Lung (tissue), 12 donors: ENCODE measurements around the gene FHL2. TPM values are rescaled to one million over a fixed set of nuclear protein-coding genes. Genes with fewer than 3 reads are reported as not detected.

Experiments
- ATAC-seq: fragments of 200-7000 bp; cut with Tn5 transposase; one replicate; pipeline ENCODE4 v1.9.1; 2020; ENCODE audit warnings: moderate number of reproducible peaks; ENCODE audit not compliant: insufficient read depth, low FRiP score
- DNase-seq, 3 donors: peaks; one replicate each; pipeline ENCODE4 v3.0.0-alpha.2; 2013 to 2017
- H3K27ac ChIP-seq, 2 donors: one replicate each; pipeline ENCODE4 v1.5.1; 2013; ENCODE audit warnings: mild to moderate bottlenecking in 2 of 2, moderate library complexity in 2 of 2, control low read depth in 1 of 2, inconsistent platforms in 1 of 2, low read depth in 1 of 2, low read length in 1 of 2
- H3K27me3 ChIP-seq, 3 donors: one replicate each; pipeline ENCODE4 v1.5.1; 2013; ENCODE audit warnings: low read length in 2 of 3; ENCODE audit not compliant: control insufficient read depth in 3 of 3, insufficient read depth in 3 of 3
- H3K36me3 ChIP-seq, 4 donors: one replicate each; pipeline ENCODE4 v1.5.1; 2013; ENCODE audit warnings: low read length in 4 of 4, mild to moderate bottlenecking in 1 of 4, moderate library complexity in 1 of 4; ENCODE audit not compliant: control insufficient read depth in 4 of 4, insufficient read depth in 4 of 4
- H3K4me1 ChIP-seq, 5 donors: one replicate each; pipeline ENCODE4 v1.5.1; 2013; ENCODE audit warnings: low read length in 5 of 5, mild to moderate bottlenecking in 2 of 5, moderate library complexity in 1 of 5; ENCODE audit not compliant: control insufficient read depth in 5 of 5, insufficient read depth in 5 of 5
- H3K4me3 ChIP-seq: one replicate; pipeline ENCODE4 v1.5.1; 2013; ENCODE audit warnings: mild to moderate bottlenecking, control low read depth, moderate library complexity
- H3K9ac ChIP-seq, 2 donors: one replicate each; pipeline ENCODE4 v1.5.1; 2013; ENCODE audit warnings: low read length in 2 of 2, control low read depth in 1 of 2; ENCODE audit not compliant: insufficient read depth in 1 of 2
- H3K9me3 ChIP-seq, 4 donors: one replicate each; pipeline ENCODE4 v1.5.1; 2013; ENCODE audit warnings: low read length in 3 of 4, mild to moderate bottlenecking in 1 of 4, moderate library complexity in 1 of 4; ENCODE audit not compliant: control insufficient read depth in 4 of 4, insufficient read depth in 3 of 4
- CTCF ChIP-seq: IDR thresholded peaks from 2 replicates; pipeline ENCODE4 v1.5.1; 2012; ENCODE audit warnings: mild to moderate bottlenecking; ENCODE audit errors: control extremely low read depth, extremely low read depth
- WGBS, 2 donors: extraction: QIAGEN DNeasy Blood & Tissue Kit; methylation state at CpG; one replicate each; pipeline ENCODE4 v1.1.7; 2013; 5-methylcytosine and 5-hydroxymethylcytosine counted together
- polyA plus RNA-seq, 2 donors: library from polyadenylated mRNA; stranded (reverse); fragments of 200-250 nt; gene quantifications; one replicate each; pipeline ENCODE4 v1.2.1, GENCODE V29; 2013
- total RNA-seq, 2 donors: library from RNA; depleted of rRNA in 1 of 2; stranded (reverse); fragments of >200 nt in 1 of 2; gene quantifications; one replicate each; pipeline ENCODE4 v1.2.1, GENCODE V29; 2014 to 2021
- donor health status: control.
- donor health status: control.
- donor health status: Bipolar disorder and iron deficiency.
- donor health status: healthy.
- donor health status: DM: yes; HTN: yes; CAD: no.

The FHL2 gene
- total and polyA plus RNA-seq, 4 donors: 6.6 to 12.8 (median 8.7) TPM

DNA sequence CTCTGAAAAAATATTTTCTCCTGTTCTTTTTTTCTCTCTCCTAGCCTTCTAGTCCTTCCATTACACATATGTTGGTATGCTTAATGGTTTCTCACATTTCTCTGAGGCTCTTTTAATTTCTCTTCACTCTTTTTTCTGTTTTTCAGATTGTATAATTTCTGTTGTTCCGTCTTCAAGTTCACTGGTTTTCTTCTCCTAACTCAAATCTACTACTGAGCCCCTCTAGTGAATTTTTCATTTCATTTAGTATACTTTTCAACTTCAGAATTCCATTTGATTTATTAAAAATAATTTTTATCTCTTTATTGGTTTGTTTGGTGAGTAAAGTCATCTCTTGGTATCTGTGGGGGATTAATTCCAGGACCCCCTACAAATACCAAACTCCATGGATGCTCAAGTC is 41.7 kb downstream of the FHL2 start:
- ATAC-seq (no peak), DNase-seq (no peak)
- TF ChIP-seq CTCF: no peak
- 97 to 100% methylated on average over 1 of the region's 1 CpG for WGBS, 2 donors
- H3K9ac ChIP-seq: no peak overlapping the region
- peaks cover 15 to 24% (median 21%) of the 10 kb centered on the region in 4 donors for H3K36me3 ChIP-seq
- H3K27ac ChIP-seq: no peak overlapping the region
- H3K27me3 ChIP-seq: no peaks in the 10 kb centered on the region
- H3K9me3 ChIP-seq: peaks cover 0 to 10% (median 2%) of the 10 kb centered on the region in 4 donors
- no peak overlapping the region for H3K4me3 ChIP-seq
- H3K4me1 ChIP-seq: peaks cover 0 to 6% (median 0%) of the 10 kb centered on the region in 5 donors

DNA sequence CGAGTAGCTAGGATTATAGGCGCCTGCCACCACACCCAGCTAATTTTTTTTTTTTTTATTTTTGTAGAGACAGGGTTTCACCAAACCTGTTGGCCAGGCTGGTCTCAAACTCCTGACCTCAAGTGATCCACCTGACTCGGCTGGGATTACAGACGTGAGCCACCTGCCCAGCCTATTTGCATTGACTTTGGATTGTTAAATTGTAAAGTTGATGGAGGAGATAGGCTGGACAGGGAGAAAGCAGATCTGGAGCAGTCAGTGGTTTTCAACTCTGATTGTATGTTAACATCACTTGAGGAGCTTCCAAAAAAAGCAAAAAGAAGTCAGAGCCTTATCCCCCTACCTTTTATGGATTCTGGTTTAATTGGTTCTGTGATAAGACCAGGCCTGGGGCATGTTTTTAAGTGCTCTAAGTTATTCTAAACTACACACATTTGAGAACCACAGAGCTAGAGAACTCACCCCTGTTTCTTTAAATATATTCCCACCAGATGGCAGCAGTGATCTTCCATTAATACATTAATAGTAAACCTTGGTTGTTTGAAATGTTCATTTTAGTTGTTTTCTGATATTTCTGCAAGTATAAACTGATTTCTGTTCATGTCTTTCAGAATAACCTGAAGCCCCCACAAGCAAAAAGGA is 54.0 kb downstream of the FHL2 start:
- no peak for ATAC-seq
- no peak overlapping the region for H3K4me3 ChIP-seq
- no peak for TF ChIP-seq CTCF
- H3K9me3 ChIP-seq: no peaks in the 10 kb centered on the region
- no peak overlapping the region for H3K27ac ChIP-seq
- no peaks in the 10 kb centered on the region for H3K27me3 ChIP-seq
- peak in 2 of 3 donors; percentile 66 to 74 for DNase-seq
- no peaks in the 10 kb centered on the region for H3K4me1 ChIP-seq
- peaks cover 17 to 44% (median 26%) of the 10 kb centered on the region in 4 donors for H3K36me3 ChIP-seq
- 80 to 89% methylated on average over 4 of the region's 4 CpGs for WGBS, 2 donors
- no peak overlapping the region for H3K9ac ChIP-seq

- no peak overlapping the region for H3K27ac ChIP-seq
Observed at GRCh38 chr2:105339414-105339813, 59.4 kb downstream of the FHL2 start.

More at GRCh38 chr2:105339414-105339813, 59.4 kb downstream of the FHL2 start:
- no peak for ATAC-seq
- no peak overlapping the region for H3K4me3 ChIP-seq
- no peak for TF ChIP-seq CTCF
- no peaks in the 10 kb centered on the region for H3K9me3 ChIP-seq
- peaks cover 5 to 14% (median 11%) of the 10 kb centered on the region in 4 donors for H3K36me3 ChIP-seq
- 84 to 89% methylated on average over 4 of the region's 4 CpGs for WGBS, 2 donors
- peaks cover 4 to 24% (median 8%) of the 10 kb centered on the region in 5 donors for H3K4me1 ChIP-seq
- H3K27me3 ChIP-seq: no peaks in the 10 kb centered on the region
- H3K9ac ChIP-seq: no peak overlapping the region
- no peak for DNase-seq
